ENCODE results near the gene STAMBP.

DNA sequence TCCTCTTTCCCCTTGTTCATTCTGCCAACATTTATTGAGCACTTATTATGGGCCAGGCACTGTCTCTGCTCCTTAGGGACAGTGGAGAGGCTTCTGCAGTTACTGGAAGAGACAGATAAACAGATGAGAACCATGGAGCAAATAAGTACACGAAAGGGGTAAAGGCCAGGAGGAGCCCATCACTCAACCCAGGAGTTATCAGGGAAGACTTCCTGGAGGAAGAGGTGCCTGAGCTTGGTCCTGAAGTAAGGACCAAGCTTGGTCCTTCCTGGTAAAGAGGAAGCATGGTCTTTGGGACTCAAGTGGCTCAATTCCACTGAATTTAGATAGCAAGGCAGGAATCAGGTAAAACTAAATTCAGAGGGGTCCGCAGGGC, 65.7 kb downstream of the STAMBP start:
- TF ChIP-seq CTCF (IDR thresholded peaks at IDR 0.05; ENCODE audit: insufficient read depth, low read length, poor library complexity, severe bottlenecking) (no peak), EZH2phosphoT487 (conservative IDR thresholded peaks at IDR 0.05; ENCODE audit: low read length) (no peak)

All from SU-DHL-6 (cell line).